GM12873 (cell line): ENCODE results near the gene PLCH2.

Source experiments
- TF ChIP-seq, protein P1 (sequence below): IDR thresholded peaks from 2 replicates; pipeline ENCODE4 v1.5.1; 2012; ENCODE audit warnings: low read depth, mild to moderate bottlenecking, moderate library complexity, low read length, control low read depth; ENCODE audit not compliant: insufficient read depth; ENCODE audit errors: missing control alignments

PLCH2 gene

DNA sequence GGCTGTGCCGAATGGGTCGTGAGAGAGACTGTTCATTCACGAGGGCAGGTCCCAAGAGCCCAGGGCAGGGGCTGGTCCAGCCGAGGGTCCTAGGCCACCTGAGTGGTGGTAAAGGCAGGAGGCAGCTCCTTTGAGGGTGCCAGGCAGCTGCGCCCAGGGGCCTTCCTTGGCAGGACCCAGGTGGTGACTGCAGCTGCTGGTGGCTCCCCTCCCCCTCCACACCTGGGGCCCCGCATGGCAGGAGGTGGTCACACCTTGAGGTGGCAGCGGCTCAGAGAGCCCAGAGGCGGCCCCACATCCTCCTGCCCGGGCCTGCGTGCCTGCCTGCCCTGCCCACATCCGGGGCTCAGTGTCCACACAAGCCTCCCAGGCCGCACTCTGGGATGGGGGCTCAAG, 9.8 kb upstream of the PLCH2 start:
- TF ChIP-seq, protein P1, sequence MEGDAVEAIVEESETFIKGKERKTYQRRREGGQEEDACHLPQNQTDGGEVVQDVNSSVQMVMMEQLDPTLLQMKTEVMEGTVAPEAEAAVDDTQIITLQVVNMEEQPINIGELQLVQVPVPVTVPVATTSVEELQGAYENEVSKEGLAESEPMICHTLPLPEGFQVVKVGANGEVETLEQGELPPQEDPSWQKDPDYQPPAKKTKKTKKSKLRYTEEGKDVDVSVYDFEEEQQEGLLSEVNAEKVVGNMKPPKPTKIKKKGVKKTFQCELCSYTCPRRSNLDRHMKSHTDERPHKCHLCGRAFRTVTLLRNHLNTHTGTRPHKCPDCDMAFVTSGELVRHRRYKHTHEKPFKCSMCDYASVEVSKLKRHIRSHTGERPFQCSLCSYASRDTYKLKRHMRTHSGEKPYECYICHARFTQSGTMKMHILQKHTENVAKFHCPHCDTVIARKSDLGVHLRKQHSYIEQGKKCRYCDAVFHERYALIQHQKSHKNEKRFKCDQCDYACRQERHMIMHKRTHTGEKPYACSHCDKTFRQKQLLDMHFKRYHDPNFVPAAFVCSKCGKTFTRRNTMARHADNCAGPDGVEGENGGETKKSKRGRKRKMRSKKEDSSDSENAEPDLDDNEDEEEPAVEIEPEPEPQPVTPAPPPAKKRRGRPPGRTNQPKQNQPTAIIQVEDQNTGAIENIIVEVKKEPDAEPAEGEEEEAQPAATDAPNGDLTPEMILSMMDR, result no peak

DNA sequence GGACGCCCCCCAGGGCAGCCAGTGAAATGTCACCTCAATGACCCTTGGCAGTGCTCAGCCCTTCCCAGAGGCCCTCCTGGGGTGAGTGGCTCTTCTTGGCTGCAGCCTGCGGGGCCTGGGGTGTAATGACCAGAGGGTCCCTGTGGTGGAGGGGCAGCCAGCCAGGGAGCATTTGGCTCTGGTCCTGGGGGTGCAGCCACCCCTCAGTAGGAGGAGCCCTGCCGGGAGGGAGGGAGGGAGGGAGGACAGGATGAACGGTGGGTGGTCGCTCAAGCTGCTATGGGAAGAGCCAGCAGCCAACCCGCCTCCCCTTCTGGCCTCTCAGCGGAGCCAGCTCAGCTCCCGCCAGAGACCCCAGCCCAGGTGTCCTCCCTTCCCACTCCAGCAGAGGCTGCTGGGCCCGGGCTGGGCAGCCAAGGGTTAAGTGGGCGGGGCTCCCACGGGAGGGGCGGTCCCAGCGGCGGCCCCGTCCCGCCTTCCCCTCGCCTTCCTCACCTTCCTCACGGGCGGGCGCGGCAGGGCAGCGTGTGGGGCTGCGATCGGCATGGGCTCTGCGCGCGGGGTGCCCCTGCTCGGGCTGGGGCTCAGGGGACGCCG, 9.0 kb upstream of the PLCH2 start:
- TF ChIP-seq, protein P1, result no peak

DNA sequence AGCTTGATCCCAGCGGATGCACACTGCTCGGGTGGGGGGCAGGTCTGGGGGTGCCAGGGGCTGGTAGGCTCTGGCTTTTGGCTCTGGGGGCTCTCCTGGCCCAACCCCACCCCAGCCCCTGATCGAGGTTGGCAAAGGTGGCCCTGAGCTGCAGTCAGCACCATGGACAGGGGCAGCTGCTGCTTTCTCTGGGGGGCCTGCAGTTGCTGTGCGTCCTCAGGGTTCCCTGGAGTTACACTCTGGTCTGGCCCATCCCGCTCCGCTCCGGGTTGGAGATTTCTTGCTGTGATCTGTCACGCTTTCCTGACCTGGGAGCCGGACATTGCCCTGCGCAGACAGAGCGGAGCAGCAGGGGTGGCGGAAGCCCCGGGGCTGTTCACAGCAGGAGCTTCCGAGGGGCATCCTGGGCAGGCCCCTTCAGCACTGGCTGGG, 8.0 kb upstream of the PLCH2 start:
- TF ChIP-seq, protein P1, result no peak

DNA sequence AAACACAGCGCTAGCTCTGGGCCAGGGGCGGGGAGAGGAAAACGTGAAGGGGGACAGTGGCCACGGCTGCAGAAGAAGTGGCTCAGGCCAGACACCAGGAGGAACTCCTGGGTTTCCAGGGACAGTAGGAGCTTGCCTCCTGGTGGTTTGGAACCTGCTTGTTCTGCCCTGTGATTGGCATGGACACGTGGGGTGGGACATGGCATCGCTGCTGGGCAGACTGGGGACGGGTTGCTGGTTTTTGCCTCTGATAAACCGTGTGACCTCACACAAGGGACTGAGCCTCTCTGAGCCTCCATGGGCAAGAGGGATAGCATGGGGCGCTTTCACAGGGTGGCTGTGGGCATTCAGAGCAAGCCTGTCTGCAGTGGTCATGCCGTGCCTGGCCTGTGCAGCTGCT, 7.5 kb upstream of the PLCH2 start:
- TF ChIP-seq, protein P1, result no peak

DNA sequence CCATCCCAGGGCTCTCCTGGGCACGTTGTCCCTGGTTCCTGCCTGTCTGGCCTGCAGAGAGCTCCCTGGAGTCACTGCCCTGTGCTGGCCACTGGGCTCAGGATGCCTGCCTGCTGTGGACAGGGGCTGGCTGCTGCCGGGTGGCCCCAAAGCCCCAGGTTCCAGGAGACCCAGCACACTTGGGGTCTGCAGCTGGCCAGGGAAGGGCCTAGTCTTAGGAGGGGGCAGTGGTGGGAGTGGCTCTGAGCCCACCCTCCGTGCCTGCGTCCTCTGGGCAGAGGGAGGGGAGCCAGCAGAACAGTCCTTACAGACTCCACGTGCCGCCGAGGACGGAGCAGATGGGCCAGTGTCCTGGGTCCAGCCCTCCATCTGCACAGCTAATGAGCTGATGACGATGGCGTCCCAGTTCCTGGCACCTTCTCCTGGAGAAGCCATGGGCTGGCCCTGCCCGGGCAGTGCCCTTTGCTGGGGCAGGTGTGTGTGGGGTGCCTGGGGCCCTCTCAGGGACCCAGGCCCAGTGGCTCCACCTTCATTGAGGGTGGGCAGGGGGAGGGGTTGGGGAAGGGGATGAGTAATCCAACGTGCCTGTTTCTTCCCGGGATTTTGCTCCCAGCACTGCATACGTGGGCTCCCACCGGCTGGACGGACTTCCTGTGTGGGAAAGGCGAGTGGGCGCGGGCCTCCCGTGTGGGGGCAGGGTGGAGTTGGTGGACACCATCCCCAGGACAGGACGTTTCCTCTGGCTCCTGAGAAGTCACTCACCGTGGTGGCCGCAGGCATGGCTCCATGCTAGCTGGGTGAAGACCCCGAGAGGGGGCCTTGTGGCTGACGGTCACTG, 6.8 kb upstream of the PLCH2 start:
- TF ChIP-seq, protein P1, result no peak

DNA sequence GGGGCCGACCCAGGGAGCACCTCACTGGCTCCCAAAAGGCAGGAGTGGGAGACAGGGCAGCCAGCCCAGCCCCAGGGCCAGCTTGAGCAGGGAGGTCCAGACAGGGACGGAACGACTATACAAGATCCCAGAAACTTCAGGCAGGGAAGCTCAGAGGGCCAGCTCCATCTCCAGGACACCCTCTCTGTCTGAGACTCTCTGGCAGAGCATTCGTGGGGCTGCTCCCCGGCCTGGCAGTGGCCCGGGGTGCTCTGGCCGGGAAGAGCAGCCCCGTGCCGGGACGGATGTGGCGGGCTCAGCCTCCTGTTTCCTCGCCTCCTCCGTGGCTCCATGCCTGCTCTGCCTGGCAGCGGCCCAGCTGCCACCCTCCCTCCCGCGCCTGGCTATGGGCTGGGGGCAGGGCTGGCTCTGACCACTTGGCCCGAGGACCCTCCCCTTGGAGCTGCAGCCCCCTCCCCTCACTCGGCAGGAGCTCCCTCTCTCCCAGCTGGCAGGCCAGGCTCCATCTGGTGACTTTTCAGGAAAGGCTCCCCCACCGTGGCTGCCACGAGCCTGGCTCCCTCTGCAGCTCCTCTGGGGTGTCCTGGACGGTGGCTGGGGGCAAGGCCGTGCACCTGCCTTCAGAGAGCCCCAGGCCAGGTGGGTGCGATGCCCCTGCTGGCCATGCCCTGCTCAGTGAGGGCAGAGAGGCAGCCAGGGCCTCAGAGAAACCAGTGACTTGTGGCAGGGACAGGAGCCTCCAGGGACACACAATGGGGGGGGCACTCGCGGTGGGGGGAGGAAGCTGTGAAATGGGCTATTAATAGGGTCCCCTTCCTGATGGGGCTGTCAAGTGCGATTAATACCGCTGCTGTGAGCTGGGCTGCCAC, 5.6 kb upstream of the PLCH2 start:
- TF ChIP-seq, protein P1, result no peak

DNA sequence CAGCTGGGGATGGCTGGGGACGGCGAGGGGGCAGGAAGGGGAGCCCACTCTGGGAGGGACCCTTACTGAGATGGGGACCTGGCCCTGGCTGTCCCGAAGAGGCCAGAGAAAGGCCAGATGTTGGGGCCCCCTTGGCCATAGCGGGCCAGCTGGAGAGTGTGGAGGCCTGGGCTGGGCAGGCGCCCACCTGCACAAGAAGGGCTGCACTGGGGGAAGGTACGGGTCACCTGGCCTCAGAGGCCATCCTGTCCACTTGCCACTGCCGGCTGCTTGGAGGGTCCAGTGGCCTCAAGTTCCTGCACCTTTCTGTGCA, 5.0 kb upstream of the PLCH2 start:
- TF ChIP-seq, protein P1, result no peak
